OCI-LY7 (cell line): ENCODE data around the gene NHERF2. TPM values are rescaled to one million over a fixed set of nuclear protein-coding genes. Genes with fewer than 3 reads are reported as not detected.

Experiments
- BruUV-seq: library from RNA; stranded (reverse); fragments of 400-500 nt; replicated peaks from 2 replicates; lab custom pipeline; 2021; lab: Mats Ljungman, UMichigan
- CTCF ChIA-PET: fragments of 300-600 bp; sonication (Branson Sonifier 250); formaldehyde crosslinking; loops from one replicate; lab custom pipeline; 2022; ENCODE audit warnings: antibody characterized with exemption; ENCODE audit not compliant: unreplicated experiment; lab: Charles Lee
- POLR2A ChIA-PET: fragments of 300-600 bp; sonication (Branson Sonifier 250); formaldehyde crosslinking; loops from one replicate; lab custom pipeline; 2022; ENCODE audit warnings: antibody characterized with exemption; lab: Charles Lee
- DNase-seq: peaks from one replicate; pipeline ENCODE4 v3.0.0-alpha.2; 2015; ENCODE audit warnings: low spot score
- H2AFZ ChIP-seq: fragments of 200-600 bp; sonication (generic), shearing (Covaris generic); 2 replicates; pipeline ENCODE4 v1.6.1; 2014; ENCODE audit warnings: mild to moderate bottlenecking, antibody characterized with exemption, low read length, moderate library complexity
- H3K27ac ChIP-seq: fragments of 200-600 bp; sonication (generic); 2 replicates; pipeline ENCODE4 v1.5.1; 2014; ENCODE audit warnings: mixed run types, low read depth, mild to moderate bottlenecking, moderate library complexity, low read length, inconsistent platforms; ENCODE audit not compliant: poor library complexity, severe bottlenecking
- H3K36me3 ChIP-seq: fragments of 200-600 bp; sonication (generic); 2 replicates; pipeline ENCODE4 v1.6.1; 2014; ENCODE audit warnings: mild to moderate bottlenecking, antibody characterized with exemption, low read length, moderate library complexity, mixed read lengths; ENCODE audit not compliant: insufficient read depth
- H3K4me1 ChIP-seq: fragments of 200-600 bp; sonication (generic); 2 replicates; pipeline ENCODE4 v1.5.1; 2014; ENCODE audit warnings: mild to moderate bottlenecking, low read length; ENCODE audit not compliant: insufficient read depth, poor library complexity, severe bottlenecking
- H3K4me2 ChIP-seq: fragments of 200-600 bp; sonication (generic); 2 replicates; pipeline ENCODE4 v1.6.1; 2014; ENCODE audit warnings: mild to moderate bottlenecking, low read length
- H3K4me3 ChIP-seq: fragments of 200-600 bp; sonication (generic); 2 replicates; pipeline ENCODE4 v1.5.1; 2014; ENCODE audit warnings: mild to moderate bottlenecking, low read depth, low read length; ENCODE audit not compliant: poor library complexity, severe bottlenecking
- H3K79me2 ChIP-seq: fragments of 200-600 bp; sonication (generic); 2 replicates; pipeline ENCODE4 v1.6.1; 2016; ENCODE audit warnings: low read depth, mild to moderate bottlenecking, low read length, moderate library complexity, mixed read lengths; ENCODE audit not compliant: insufficient read depth
- H3K9me2 ChIP-seq: fragments of 200-600 bp; sonication (generic); 2 replicates; pipeline ENCODE4 v1.6.1; 2016; ENCODE audit warnings: mild to moderate bottlenecking, low read length, mixed read lengths; ENCODE audit not compliant: insufficient read depth
- H3K9me3 ChIP-seq: fragments of 200-600 bp; sonication (generic); 2 replicates; pipeline ENCODE4 v1.6.1; 2014; ENCODE audit warnings: mild to moderate bottlenecking, mixed run types, low read length, mixed read lengths
- H4K20me1 ChIP-seq: fragments of 200-600 bp; sonication (generic); 2 replicates; pipeline ENCODE4 v1.6.1; 2014; ENCODE audit warnings: mild to moderate bottlenecking, antibody characterized with exemption, low read length, moderate library complexity, mixed read lengths; ENCODE audit not compliant: insufficient read depth
- CTCF ChIP-seq: fragments of 200-600 bp; sonication (generic); conservative IDR thresholded peaks from 2 replicates; pipeline ENCODE4 v1.5.1; 2014; ENCODE audit warnings: mild to moderate bottlenecking, antibody characterized with exemption, low read length, moderate library complexity, mixed read lengths
- EZH2phosphoT487 ChIP-seq: fragments of 200-600 bp; sonication (generic); IDR thresholded peaks from 2 replicates; pipeline ENCODE4 v1.6.1; 2018; ENCODE audit warnings: low read depth, borderline replicate concordance, mild to moderate bottlenecking, mixed run types, antibody characterized with exemption, low read length, moderate library complexity, mixed read lengths
- intact Hi-C: fragments of 100-400 bp; cut with micrococcal nuclease; formaldehyde crosslinking; loops from one replicate; pipeline ENCODE4 v1.10.0; 2022; ENCODE audit not compliant: unreplicated experiment
- total RNA-seq, 2 experiments: library from RNA; depleted of rRNA in 1 of 2; stranded (reverse); fragments of >200 nt in 1 of 2; shearing (Covaris generic) in 1 of 2; gene quantifications; 2 replicates each; pipeline ENCODE4 v1.2.3, GENCODE V29; 2014 to 2022

NHERF2 gene
- total RNA-seq, 2 experiments from 2014 or later = 0.27 TPM; not detected in 1

GRCh38 chr16:2025878-2026460 lies 733 bp upstream of the NHERF2 start:
- ChIA-PET CTCF (no interaction called here), POLR2A (no interaction called here)
- Histone ChIP-seq H3K4me2 (peak overlapping the region; percentile 17; the same call in 1 of the 2 replicates), H2AFZ (no peak overlapping the region), H3K9me2 (no peaks in the 10 kb centered on the region), H4K20me1 (no peaks in the 10 kb centered on the region), H3K4me1 (peaks cover 13% of the 10 kb centered on the region), H3K36me3 (no peaks in the 10 kb centered on the region), H3K9me3 (no peaks in the 10 kb centered on the region), H3K4me3 (no peak overlapping the region), H3K27ac (no peak overlapping the region), H3K79me2 (no peaks in the 10 kb centered on the region)
- BruUV-seq = no TSS peak
- intact Hi-C loops = no loop called here
- no peak for TF ChIP-seq EZH2phosphoT487
- no peak for TF ChIP-seq CTCF
- no peak for DNase-seq

- Histone ChIP-seq H2AFZ (no peak overlapping the region), H3K27ac (no peak overlapping the region), H3K9me3 (no peaks in the 10 kb centered on the region), H3K36me3 (no peaks in the 10 kb centered on the region), H3K4me3 (no peak overlapping the region), H4K20me1 (no peaks in the 10 kb centered on the region), H3K4me2 (peak overlapping the region; percentile 33), H3K79me2 (no peaks in the 10 kb centered on the region), H3K4me1 (peaks cover 13% of the 10 kb centered on the region), H3K9me2 (no peaks in the 10 kb centered on the region)
- BruUV-seq = no TSS peak
- intact Hi-C loops = no loop called here
- ChIA-PET CTCF (no interaction called here), POLR2A (no interaction called here)
- TF ChIP-seq CTCF (0 out of 2 replicates have a peak, but pooled peaks have one; percentile 29), EZH2phosphoT487 (0 out of 2 replicates have a peak, but pooled peaks have one; percentile 63)
- peak; percentile 44 for DNase-seq
These were observed 615 bp downstream of the NHERF2 start for GRCh38 chr16:2027024-2028010.
